ENCODE data around the gene RALB.

RALB gene

GRCh38 chr2:120243875-120244553 lies 8.6 kb upstream of the RALB start:
- Histone ChIP-seq H3K9ac (ENCODE audit: low read depth, low read length) (no peak overlapping the region), H2AFZ (ENCODE audit: low read depth, low read length) (no peak overlapping the region), H3K4me3 (ENCODE audit: low read depth in 1 of 2, low read length in 2 of 2) (no peak overlapping the region), H4K20me1 (ENCODE audit: insufficient read depth, low read length) (no peaks in the 10 kb centered on the region), H3K27me3 (ENCODE audit: insufficient read depth, low read length, poor library complexity) (peaks cover 3% of the 10 kb centered on the region), H3K36me3 (ENCODE audit: insufficient read depth, low read length) (no peaks in the 10 kb centered on the region), H3K9me3 (ENCODE audit: insufficient read depth, low read length, severe bottlenecking) (no peaks in the 10 kb centered on the region), H3K4me2 (ENCODE audit: insufficient read depth, low read length) (no peak overlapping the region), H3K4me1 (ENCODE audit: insufficient read depth, low read length) (no peaks in the 10 kb centered on the region), H3K27ac (ENCODE audit: low read length) (no peak overlapping the region), H3K79me2 (ENCODE audit: insufficient read depth, low read length) (no peaks in the 10 kb centered on the region)
- DNase-seq, result no peak
- TF ChIP-seq CTCF (IDR thresholded peaks at IDR 0.05; ENCODE audit: borderline replicate concordance, extremely low read depth, low read length, poor library complexity, severe bottlenecking) (no peak), EZH2 (IDR thresholded peaks at IDR 0.05; ENCODE audit: borderline replicate concordance, low read depth, low read length, severe bottlenecking) (no peak)
- no peak for ATAC-seq (ENCODE audit: insufficient read depth, low read depth)

- no peak overlapping the region for H3K4me2 ChIP-seq (ENCODE audit: insufficient read depth, low read length)
- no peak overlapping the region for H3K27ac ChIP-seq (ENCODE audit: low read length)
- H3K36me3 ChIP-seq (ENCODE audit: insufficient read depth, low read length), result no peaks in the 10 kb centered on the region
- no peaks in the 10 kb centered on the region for H3K9me3 ChIP-seq (ENCODE audit: insufficient read depth, low read length, severe bottlenecking)
- no peak for ATAC-seq (ENCODE audit: insufficient read depth, low read depth)
- TF ChIP-seq EZH2 (IDR thresholded peaks at IDR 0.05; ENCODE audit: borderline replicate concordance, low read depth, low read length, severe bottlenecking), result no peak
- TF ChIP-seq CTCF (IDR thresholded peaks at IDR 0.05; ENCODE audit: borderline replicate concordance, extremely low read depth, low read length, poor library complexity, severe bottlenecking), result no peak
- no peak overlapping the region for H3K4me3 ChIP-seq (ENCODE audit: low read depth in 1 of 2, low read length in 2 of 2)
- no peak for DNase-seq
- no peaks in the 10 kb centered on the region for H3K79me2 ChIP-seq (ENCODE audit: insufficient read depth, low read length)
- H3K4me1 ChIP-seq (ENCODE audit: insufficient read depth, low read length), result no peaks in the 10 kb centered on the region
- H3K9ac ChIP-seq (ENCODE audit: low read depth, low read length), result no peak overlapping the region
- no peaks in the 10 kb centered on the region for H4K20me1 ChIP-seq (ENCODE audit: insufficient read depth, low read length)
- H3K27me3 ChIP-seq (ENCODE audit: insufficient read depth, low read length, poor library complexity), result peaks cover 3% of the 10 kb centered on the region
- no peak overlapping the region for H2AFZ ChIP-seq (ENCODE audit: low read depth, low read length)
Observed at GRCh38 chr2:120244656-120245519, 7.8 kb upstream of the RALB start.

- H3K27ac ChIP-seq (ENCODE audit: low read length), result no peak overlapping the region
- TF ChIP-seq CTCF (IDR thresholded peaks at IDR 0.05; ENCODE audit: borderline replicate concordance, extremely low read depth, low read length, poor library complexity, severe bottlenecking) (no peak), EZH2 (IDR thresholded peaks at IDR 0.05; ENCODE audit: borderline replicate concordance, low read depth, low read length, severe bottlenecking) (no peak)
- H3K4me3 ChIP-seq (ENCODE audit: low read depth in 1 of 2, low read length in 2 of 2), result no peak overlapping the region
- ATAC-seq (ENCODE audit: insufficient read depth, low read depth) (no peak), DNase-seq (no peak)
- H2AFZ ChIP-seq (ENCODE audit: low read depth, low read length), result no peak overlapping the region
- no peaks in the 10 kb centered on the region for H3K9me3 ChIP-seq (ENCODE audit: insufficient read depth, low read length, severe bottlenecking)
- H3K27me3 ChIP-seq (ENCODE audit: insufficient read depth, low read length, poor library complexity), result peaks cover 6% of the 10 kb centered on the region
- no peaks in the 10 kb centered on the region for H4K20me1 ChIP-seq (ENCODE audit: insufficient read depth, low read length)
- no peaks in the 10 kb centered on the region for H3K79me2 ChIP-seq (ENCODE audit: insufficient read depth, low read length)
- H3K9ac ChIP-seq (ENCODE audit: low read depth, low read length), result no peak overlapping the region
- no peak overlapping the region for H3K4me2 ChIP-seq (ENCODE audit: insufficient read depth, low read length)
- H3K36me3 ChIP-seq (ENCODE audit: insufficient read depth, low read length), result no peaks in the 10 kb centered on the region
- no peaks in the 10 kb centered on the region for H3K4me1 ChIP-seq (ENCODE audit: insufficient read depth, low read length)
Observed at GRCh38 chr2:120245520-120246332, 6.9 kb upstream of the RALB start.
